GM19463 (cell line): ENCODE data around the gene METTL1.
"Not testable (repeated sequence)": the region's sequence is repeated elsewhere in the genome, so short reads cannot be mapped to it uniquely, and the experiment has no call there.

Experiments used
- ATAC-seq: cut with Tn5 transposase; IDR thresholded peaks from one replicate; pipeline ENCODE4 v1.9.1; 2021; ENCODE audit warnings: mild to moderate bottlenecking, moderate library complexity; ENCODE audit not compliant: unreplicated experiment

The METTL1 gene

GRCh38 chr12:57724936-57725740 lies 46.8 kb downstream of the METTL1 start:
- ATAC-seq: no peak

GRCh38 chr12:57724003-57724935 lies 47.6 kb downstream of the METTL1 start:
- no peak for ATAC-seq

- ATAC-seq: no peak
These were observed 48.3 kb downstream of the METTL1 start for GRCh38 chr12:57723630-57723962.

- ATAC-seq: no peak
These were observed 48.9 kb downstream of the METTL1 start for GRCh38 chr12:57722716-57723629.

GRCh38 chr12:57721846-57722608 lies 49.9 kb downstream of the METTL1 start:
- not testable (repeated sequence) for ATAC-seq

- no peak for ATAC-seq
These were observed 51.0 kb downstream of the METTL1 start for GRCh38 chr12:57720606-57721595.

- no peak for ATAC-seq
These were observed 51.9 kb downstream of the METTL1 start for GRCh38 chr12:57719777-57720605.

- ATAC-seq: no peak
These were observed 53.0 kb downstream of the METTL1 start for GRCh38 chr12:57718641-57719528.
